Activated CD4-positive, alpha-beta T cell treated with anti-CD3 and anti-CD28 coated beads, Interleukin-2, Interleukin-6, amounts not matched to agents 100 ng/mL and 50 ng/mL, durations not matched to agents 16 hours and 8 hours (primary cell): ENCODE measurements around the gene WDR86.

Experiments
- DNase-seq: peaks from one replicate; pipeline ENCODE4 v3.0.0-alpha.2; 2020

Gene WDR86, protein sequence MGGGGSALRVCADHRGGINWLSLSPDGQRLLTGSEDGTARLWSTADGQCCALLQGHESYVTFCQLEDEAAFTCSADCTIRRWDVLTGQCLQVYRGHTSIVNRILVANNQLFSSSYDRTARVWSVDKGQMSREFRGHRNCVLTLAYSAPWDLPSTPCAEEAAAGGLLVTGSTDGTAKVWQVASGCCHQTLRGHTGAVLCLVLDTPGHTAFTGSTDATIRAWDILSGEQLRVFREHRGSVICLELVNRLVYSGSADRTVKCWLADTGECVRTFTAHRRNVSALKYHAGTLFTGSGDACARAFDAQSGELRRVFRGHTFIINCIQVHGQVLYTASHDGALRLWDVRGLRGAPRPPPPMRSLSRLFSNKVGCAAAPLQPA

DNA sequence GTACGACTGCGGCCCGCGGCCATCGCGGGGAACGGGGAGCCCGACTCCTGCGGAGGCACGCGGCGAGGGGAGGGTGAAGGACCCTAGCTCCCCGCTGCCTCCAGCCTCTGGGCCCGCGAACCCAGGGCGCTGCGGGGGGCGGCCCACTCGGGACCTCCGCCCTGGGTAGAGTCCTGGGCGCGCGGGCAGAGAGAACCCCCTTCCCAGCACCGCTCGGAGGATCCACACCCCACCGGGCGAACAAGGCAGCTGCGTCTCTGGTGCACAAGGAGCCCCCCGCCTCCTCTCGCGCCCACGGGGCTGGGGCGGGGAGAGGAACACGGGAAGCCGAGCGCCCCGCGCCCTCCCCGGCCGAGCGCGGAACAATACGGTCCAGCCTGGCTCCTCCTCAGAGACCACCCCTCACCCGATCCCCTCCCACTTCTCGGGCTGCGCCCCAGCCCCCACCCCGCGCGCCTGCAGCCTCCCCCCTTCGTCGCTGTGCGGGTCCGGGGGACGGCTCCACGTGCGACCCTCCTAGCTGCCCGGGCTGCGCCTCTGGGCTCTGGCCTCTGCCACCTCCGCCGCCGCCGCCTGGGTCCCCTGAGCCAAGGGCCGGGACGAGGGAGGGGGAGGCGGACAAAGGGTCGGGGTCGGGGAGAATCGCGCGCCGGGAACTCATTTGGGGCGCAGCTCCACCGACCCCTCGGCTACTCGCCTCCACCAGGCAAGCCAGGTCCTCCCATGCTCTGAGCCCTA lies at the start of gene WDR86:
WDR86 (minus strand) TSS at position 372 of the 738 bp plus-strand sequence. CDS start 449 bp downstream, outside the sequence.
- DNase-seq = no peak

DNA sequence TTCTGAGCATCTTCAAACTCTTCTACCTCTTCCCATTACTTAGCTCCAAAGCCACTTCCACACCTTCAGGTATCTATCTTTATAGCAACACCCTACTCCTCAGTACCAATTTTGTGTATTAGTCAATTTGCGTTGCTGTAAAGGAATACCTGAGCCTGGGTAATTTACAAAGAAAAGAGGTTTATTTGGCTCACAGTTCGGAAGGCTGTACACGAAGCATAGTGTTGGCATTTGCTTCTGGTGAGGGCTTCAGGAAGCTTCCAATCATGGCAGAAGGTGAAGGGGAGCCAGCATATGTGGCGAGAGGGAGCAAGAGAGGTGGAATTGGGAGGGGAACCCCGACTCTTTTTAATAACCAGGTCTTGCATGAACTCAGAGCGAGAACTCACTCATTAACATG lies 47.7 kb upstream of the WDR86 start:
- no peak for DNase-seq

DNA sequence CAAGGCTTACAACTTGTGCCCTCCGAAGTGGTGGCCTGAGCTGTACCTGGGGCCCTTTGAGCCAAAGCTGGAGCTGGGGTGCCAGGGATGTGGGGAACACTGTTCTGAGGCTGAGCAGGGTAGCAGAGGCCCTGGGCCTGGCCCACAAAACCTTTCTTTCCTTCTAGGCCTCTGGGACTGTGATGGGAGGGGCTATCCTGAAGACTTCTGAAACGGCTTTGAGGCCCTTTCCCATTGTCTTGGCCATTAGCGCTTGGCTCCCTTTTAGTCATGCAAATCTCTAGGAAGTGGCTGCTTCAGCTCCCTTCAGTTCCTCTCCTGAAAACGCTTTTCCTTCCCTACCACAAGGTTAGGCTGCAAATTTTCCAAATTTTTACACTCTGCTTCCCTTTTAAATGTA lies 46.9 kb upstream of the WDR86 start:
- DNase-seq = no peak

DNA sequence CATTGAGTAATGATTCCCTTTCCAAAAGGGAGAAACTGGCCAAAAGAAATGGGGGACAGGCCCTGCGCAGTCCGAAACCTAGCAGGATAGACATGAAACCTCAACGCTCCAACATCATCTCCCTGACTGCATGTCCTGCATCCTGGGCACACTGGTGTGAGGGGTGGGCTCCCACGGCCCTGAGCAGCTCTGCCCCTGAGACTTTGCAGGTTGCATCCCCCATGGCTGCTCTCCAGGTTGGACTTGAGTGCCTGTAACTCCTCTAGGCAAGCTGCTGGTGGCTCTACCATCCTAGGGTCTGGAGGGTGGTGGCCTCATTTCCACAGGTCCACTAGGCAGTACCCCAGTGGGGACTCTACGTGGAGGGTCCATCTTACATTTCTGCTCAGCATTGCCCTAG lies 46.4 kb upstream of the WDR86 start:
- no peak for DNase-seq

DNA sequence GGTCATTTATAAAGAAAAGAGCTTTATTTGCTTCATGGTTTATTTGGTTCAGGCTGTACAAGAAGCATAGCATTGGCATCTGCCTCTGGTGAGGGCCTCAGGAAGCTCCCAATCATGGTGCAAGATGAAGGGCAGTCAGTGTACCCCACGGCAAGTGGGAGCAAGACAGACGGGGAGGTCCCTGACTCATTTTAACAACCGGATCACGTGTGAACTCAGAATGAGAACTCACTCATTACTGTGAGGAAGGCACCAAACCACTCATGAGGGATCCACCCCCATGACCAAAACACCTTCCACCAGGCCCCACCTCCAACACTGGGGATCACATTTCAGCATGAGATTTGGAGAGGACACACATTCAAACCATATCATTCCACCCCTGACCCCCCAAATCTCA lies 45.9 kb upstream of the WDR86 start:
- no peak for DNase-seq

DNA sequence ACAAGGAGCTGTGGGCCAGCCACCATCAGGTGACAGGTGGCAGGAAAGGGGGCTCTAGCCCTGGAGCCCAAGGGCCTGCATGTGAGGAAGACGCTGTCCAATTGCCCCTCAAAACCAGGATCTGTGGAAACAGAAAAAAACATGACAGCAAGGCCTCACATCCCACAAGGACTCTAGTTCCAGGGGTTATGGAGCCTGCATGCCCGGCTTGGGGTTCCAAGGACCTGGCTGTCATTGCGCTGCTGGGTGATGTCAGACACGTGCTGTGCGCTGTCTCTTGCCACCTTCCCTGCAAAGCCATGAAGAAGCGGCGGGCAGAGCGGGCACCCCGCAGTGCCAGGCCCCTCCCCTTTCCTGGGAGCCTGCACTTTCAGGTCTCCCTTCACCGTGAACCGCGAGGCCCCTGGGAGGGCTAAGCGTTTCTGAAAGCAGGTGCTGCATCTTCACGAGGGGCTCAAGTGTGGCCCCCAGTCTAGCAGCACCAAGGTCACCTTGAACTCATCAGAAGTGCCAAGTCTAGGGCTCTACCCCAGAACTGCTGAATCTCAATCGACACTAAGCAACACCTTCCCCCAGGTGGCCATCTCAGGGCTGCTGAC lies 45.2 kb upstream of the WDR86 start:
- DNase-seq = no peak

DNA sequence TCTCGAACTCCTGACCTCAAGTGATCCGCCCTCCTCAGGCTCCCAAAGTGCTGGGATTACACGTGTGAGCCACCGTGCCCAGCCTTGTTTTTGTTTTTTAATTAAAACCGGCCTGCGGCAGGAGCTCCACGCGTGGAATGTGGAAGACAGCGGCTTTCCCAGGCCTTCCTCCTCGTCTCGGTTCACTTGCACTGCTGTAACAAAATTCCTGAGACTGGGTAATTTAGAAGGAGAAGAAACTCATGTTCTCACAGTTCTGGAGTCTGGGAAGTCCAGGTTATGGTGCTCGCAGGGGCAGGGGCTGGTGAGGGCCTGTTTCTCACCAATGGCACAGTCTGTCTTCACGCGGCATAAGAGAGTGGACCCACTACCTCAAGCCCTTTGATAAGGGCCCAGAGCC lies 44.5 kb upstream of the WDR86 start:
- DNase-seq = no peak

DNA sequence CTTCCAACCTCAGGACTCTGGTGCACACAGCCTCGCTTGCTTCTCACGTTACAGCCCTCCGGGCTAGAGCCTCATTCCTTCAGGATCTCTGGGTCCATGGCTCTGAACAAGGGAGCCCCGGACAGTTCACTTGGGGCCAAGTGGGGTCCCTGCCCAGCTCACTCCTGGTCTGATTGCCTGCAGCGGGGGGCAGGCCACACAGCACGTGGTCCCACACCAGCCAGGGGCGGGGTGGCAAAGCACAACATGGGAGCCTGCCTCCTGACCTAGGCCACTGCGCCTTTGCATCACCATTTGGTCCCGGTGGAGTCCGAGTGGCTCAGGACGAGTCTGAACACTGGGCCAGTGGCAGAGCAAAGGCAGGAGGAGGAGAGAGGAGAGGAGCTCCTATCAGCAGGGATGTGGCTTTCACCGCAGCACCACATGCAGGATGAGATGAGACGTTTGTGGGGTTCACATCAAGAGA lies 43.5 kb upstream of the WDR86 start:
- no peak for DNase-seq

DNA sequence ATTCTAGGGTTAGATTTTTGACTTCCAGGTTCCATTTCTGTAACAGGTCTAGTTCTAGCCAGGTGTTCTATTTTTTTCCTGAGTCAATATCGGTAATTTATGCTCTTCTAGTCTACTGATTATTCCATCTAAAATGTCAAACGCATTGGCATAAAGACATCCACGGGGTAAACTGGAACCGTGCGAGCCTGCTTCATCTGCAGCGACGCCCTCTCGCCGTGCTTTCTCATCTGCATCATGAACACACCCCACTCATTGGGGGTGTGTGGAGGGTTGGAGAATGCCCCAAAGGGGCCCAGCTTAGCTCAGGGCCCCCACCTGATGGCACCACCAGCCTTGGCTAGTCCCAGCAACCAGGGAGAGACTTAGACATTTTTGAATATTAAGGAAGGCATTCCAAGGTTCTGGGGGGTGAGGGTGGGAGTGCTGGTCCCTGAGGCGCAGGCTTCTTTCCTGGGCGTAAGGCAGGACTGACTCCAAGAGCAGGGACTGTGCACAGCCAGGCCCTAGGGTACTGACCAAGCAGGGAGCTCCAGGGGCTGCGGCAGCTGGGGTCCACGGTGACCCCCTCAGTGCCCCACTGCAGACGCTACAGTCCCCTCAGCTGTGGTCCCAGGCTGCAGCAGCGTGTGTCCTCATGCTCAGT lies 43.0 kb upstream of the WDR86 start:
- DNase-seq = no peak

DNA sequence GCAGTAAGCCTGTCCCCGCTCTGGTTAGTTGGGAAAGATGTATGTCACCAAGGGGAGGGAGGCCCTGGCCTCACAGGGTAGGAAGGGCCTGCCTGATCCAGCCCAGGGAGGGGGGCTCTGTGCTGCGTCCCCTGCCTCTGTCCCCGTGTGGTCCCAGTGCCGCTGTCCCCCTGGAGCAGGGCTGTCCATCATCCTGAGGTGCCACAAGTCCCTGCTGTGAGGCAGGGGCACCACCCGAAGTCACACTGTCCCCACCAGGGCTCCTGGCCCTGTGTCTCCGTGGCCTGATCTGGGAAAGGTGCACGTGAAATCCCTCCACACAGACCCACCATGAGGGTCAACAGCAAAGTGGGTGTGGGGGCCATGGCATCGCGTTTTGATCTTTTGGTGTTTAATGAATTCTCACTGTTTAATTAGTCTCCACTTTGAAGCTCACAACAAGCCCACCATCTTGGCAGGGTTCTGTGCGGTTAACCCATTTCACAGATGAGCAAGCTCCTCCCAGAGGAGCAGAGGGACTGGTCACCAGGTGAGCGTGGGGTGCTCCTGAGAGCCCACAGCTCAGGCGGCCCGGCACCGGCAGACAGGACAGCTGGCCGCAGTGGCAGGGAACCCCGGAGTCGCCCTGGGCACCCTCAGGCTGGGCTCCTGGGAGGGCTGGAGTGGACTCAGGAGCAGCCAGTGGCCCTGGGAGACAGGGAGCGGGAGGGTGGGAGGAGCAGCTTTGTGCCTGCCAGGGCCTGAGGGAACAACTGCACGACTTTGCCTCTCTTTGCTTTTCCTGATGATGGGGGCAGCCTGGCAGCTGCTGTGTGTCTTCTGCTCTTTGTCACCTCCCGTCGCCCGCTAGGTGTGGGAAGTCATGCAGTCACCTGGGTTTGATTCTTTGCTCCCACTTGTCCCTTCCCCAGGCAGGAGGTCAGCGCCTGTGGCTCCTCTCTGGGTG lies 42.1 kb upstream of the WDR86 start:
- no peak for DNase-seq

DNA sequence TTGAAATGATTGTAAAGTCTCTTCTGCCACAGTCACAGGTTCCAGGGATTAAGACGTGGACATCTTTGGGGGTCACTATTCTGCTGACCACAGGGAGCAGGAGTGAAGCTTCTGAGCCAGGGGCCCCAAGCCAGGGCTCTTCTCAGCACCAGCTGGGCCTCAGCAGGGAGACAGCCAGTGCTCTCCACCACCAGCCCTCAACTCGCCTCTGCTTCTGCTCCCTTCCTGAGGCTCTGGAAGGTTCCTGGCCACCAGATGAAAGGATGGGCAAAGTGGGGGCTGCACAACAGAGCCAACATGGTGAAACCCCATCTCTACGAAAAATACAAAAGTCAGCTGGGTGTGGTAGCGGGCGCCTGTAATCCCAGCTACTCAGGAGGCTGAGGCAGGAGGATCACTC lies 41.3 kb upstream of the WDR86 start:
- DNase-seq = no peak

DNA sequence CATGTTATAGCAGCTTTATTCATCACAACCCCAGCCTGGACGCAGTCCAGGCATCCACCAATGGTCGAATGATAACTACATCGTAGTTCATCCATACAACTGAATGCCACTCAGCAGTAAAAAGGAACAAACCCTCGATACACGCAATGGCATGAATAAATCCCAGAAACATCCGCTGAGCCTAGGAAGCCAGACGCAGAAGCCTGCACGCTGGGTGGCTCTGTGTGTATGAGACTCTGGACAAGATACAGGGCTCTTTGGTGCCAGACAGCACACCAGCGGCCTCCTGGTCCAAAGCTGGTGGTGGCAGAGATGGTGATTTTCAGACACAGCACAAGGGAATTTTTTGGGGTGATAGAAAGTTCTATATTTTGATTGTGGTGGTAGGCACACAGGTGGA lies 40.2 kb upstream of the WDR86 start:
- DNase-seq = no peak

DNA sequence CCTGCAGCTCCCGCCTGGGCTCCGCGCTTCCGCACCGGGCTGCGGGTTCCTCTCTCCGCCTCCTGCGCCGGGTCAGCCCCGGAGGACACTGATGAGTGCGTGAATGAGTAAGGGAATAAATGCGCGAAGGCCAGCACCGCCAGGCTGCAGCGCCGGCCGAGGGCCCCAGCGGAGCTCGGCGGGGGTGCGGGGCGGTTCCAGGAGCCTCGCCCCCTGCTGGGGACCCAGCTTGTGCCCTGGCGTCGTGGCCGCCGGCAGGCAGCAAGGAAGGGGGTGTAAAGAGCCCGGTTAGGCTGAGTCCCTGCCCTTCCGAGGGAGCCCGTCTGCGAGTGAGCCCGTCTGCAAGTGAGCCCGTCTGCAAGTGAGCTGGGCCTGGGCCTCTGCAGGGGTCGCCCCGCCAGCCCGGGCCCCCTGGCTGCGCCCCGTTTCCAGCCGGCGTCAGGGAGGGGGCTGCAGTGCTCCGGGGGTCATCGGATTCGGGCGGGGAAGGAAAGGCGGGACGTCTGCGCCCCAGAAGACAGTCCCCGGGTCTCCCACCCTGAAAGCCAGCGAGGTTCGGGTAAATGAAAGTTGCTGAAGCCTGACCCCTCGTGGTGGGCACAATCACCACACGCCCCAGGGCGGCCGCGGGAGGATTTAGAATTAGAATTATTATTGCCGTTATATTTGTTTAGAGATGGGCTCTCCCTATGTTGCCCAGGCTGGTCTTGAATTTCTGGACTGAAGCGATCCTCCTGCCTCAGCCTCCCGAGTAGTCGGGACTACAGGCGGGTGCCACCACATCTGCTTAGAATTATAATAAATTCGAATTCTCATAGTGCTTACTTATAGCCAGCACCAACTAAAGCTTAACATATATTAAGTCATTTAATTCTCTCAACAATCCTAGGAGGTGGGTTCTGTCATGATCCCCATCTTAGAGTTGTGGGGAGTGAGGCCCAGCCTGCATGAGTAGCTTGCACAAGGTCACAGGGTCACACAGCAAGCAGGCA lies 38.7 kb upstream of the WDR86 start:
- DNase-seq = peak; percentile 73

DNA sequence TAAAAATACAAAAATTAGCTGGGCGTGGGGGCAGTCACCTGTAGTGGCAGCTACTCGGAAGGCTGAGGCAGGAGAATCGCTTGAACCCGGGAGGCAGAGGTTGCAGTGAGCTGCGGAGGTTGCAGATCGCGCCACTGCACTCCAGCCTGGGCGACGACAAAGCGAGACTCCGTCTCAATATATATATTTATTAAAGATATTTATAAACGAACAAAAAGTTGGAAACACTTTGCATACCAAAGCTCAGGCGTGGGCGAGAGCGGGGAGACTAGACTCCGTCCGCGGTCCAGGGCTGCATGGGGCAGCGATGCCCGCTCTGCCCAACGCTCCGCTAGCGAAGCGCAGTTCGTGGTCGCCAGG lies 38.0 kb upstream of the WDR86 start:
- no peak for DNase-seq

DNA sequence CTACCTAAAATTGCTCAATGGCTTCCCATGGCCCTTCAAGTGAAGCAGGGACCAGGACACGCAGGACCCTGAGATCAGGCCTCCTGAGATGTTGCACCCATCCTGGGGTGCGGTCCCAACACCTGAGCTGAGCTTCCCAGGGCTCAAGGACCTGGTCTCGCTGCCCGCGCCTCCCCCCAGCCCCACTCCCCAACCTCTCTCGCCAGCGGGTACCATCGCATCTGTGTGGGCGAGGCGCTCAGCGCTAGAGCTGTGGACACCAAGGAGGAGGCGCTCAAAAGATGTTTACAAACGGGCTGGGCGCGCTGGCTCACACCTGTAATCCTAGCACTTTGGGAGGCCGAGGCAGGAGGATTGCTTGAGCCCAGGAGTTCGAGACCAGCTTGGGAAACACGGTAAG lies 37.5 kb upstream of the WDR86 start:
- no peak for DNase-seq

DNA sequence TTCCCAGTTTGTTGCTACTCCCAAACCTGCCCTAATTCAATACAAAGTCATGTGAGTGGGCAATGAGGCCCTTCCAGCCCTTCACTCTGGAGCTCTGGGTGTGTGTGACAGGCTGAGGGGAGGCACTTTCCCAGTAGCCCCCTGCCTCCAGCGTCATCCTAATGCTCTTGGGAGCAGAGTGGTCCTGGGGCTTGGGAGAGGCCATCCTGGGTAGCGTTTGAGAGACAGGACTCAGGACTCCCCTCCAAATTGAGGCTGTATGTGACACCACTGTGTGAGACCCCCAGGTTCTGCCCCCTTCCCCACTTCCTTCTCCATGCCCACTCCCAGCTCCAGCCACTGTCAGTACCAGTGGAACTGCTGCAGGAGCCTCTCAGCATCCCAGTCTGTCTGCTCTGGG lies 36.6 kb upstream of the WDR86 start:
- DNase-seq = no peak

DNA sequence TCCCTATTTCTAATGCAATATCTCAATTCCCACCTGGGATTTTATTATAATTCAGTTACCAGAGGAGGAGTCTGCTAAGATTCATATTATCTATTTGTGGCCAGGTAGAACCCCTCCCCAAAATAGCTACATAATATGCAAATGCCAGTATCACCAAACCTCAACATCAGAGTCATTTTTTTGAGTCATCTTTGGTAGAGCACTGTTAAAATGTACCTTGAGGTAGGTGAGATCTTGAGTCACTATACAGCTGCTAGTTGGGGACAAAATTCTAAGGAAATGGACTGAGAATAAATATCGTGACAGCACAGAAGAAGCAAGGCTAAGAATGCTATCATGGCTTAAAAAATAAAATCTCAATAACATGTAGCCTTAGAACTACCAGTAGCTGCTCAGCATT lies 34.8 kb upstream of the WDR86 start:
- DNase-seq = no peak

DNA sequence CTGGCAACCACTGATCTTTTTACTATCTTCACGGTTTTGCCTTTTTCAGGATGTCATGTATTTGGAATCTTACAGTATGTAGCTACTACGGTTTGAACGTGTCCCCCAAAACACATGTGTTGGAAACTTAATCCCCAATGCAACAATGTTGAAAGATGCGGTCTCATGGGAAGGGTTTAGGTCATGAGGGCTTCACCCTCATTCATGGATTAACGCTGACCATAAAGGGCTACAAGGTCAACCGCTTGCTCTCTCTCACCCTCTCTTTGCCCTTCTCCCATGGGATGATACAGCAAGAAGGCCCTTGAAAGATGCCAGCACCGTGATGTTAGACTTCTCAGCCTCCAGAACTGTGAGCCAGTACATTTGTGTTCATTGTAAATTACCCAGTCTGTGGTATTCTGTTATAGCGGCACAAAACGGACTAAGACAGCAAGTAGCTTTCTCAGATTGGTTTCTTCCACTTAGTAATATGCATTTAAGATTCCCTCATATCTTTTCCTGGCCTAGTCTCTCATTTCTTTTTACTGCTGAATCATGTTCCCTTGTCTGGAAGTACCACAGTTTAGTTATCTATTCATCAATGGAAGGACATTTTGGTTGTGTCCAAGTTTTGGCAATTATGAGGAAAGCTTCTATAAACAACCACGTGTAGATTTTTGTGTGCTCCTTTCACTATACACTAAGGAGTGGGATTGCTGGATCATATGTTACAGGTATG lies 33.1 kb upstream of the WDR86 start:
- no peak for DNase-seq

DNA sequence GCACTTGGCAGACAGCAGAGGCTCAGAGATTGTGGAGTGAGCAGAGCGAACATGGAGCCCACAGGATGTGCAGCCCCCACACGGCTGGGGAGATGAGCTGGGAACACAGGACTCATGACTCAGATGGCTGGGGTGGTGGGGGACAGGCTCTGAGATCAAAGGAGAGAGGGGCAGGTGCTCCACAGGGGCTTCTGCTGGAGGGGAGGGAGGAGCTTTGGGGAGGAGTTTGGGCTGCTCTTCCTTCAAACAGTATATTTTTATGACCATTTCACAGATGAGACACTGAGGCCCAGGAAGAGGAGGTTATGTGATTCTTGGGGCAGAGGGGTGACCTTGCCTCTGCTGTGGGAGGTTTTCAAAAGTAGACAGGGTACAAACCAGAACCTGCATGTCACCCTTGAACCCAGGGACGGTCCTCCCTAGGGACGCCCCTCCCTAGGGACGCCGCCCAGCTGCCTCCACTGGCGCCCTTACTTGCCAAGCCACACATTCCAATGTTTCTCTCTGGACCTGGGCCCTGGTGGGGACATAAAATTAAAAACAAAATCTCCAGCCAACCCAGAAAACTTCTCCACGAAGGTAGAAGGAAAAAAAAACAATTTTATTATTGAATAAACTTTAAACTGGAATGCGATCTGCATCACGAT lies 31.1 kb upstream of the WDR86 start:
- no peak for DNase-seq
